ENCODE measurements around the gene UNG.

The UNG gene

DNA sequence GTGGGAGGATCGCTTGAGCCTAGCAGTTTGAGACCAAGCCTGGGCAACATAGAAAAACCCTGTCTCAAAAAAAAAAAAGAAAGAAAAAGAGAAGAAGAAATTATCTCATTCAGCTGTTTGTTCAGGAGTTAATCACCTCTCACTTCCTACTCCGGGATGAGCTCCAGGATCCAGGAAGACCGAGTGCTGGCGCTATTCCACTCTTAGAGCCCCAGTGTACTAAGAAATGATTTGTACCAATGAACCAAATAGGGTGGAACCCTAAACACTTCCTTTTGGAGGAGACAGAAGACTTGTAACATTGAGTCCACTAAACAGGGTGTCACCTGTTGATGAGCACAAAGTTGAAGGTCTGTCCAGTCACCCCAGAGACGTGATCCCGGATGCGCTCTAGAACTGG is 7.7 kb upstream of the UNG start:
- no peak for DNase-seq (ENCODE audit: low read depth)

DNA sequence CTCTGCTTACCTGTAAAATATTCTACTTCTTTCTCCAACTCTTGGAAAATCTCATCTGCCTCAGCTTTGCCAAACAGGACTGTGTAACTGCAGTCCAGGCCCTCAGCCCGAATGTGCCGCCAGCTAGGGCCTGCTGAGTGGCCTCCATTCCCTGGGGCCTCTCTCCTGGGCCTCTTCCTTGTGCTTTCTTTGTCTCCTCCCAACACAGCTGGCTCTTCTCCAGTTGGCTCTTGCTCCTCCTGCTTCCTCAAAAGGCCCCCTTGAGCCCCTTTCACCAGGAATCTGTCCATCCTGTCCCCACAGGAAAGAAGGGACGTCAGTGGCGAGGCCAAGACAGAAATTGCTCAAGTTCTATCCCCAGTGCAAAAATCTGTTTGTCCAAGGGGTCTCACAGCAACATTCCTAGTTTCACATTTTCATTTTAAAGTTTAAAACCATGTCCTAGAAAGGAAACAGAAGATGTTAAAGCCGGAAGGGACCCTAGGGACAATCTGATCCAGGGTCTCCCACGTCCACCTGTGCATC is 4.8 kb upstream of the UNG start:
- no peak for DNase-seq (ENCODE audit: low read depth)

DNA sequence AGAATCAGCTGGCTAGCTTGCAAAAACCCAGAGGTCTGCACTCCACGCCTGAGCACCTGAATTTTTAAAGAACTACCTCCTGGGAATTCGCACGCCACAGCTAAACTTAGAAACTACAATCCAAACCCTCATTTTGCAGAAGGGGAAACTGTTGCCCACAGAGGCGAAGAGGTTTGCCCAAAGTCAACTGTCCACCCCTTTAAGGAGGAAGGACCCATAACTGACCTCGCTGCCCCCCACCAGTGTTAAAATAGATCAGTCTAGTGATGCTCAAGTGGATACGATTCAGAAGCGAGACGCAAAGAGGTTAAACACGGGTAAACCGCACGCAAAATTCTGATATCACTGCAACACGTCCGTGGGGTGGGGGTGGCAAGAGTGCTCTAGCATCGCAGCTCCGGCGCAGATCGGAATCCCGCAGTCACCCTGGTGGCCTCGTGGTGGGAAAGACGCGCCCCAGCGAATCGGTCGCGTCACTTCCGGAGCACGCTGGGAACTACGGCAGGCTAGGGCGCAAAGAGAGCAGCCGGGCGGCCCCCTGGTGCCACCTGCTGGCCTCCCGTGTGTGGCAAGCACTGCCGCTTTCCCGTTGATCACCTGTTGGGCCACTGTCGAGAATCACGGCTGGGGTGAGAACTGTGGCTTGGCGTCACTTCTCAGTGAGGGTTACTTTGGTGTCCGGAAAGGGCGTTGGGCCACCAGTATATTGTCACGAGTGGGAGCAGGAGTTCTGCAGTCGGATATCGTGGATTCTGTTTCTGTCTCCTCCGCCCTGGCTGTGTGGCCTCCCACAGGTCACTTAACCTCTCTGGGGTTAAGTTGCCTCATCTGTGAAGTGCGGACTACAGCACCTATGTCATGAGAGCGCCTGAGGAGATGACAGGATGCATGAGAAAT is 4.1 kb upstream of the UNG start, which contains the start of gene ALKBH2:
TSS of gene ALKBH2 (minus strand) at position 451 of the 897 bp plus-strand sequence. CDS start 686 bp downstream, outside the sequence.
- DNase-seq (ENCODE audit: low read depth) = peak; percentile 92

DNA sequence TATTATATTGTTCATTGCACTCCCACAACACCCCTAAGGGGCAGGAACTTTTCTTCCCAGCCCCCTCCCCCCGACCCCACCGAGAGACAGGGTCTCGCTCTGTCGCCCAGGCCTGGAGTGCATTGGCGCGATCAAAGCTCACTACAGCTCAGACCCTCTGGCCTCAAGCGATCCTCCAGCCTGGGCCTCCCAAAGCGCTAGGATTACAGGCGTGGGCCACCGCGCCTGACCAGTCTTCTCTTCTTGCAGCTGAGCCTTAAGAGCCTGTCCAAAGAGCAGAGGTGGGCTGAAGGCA is 310 bp upstream of the UNG start:
- no peak for DNase-seq (ENCODE audit: low read depth)

DNA sequence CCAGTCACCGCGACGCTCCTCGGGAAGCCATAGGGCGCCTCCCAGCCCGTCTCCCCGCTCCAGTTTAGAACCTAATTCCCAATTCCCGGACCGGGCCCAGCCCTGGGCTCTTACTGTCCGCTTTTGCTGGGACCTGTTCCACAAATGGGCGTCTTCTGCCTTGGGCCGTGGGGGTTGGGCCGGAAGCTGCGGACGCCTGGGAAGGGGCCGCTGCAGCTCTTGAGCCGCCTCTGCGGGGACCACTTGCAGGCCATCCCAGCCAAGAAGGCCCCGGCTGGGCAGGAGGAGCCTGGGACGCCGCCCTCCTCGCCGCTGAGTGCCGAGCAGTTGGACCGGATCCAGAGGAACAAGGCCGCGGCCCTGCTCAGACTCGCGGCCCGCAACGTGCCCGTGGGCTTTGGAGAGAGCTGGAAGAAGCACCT is 797 bp downstream of the UNG start:
- DNase-seq (ENCODE audit: low read depth) = peak; percentile 63

DNA sequence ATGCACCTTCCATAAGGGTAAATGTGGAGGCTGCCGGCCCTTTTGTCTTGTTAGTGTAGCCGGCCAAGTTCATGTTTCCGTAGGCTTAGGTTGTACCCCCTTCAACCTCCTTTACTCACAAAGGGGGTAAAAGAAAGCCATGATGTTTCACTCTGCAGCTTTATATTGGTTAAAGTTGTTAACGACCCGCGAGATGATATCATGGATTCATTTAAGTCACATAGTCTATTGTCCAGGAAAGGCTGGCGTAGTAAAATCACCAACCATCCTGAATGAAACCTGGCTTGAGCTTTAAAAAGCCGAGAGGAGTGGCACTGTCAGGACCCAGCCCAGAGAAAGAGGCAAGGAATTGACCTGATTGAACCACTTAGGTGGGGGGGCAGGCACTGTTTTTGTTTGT is 1.3 kb downstream of the UNG start:
- no peak for DNase-seq (ENCODE audit: low read depth)

DNA sequence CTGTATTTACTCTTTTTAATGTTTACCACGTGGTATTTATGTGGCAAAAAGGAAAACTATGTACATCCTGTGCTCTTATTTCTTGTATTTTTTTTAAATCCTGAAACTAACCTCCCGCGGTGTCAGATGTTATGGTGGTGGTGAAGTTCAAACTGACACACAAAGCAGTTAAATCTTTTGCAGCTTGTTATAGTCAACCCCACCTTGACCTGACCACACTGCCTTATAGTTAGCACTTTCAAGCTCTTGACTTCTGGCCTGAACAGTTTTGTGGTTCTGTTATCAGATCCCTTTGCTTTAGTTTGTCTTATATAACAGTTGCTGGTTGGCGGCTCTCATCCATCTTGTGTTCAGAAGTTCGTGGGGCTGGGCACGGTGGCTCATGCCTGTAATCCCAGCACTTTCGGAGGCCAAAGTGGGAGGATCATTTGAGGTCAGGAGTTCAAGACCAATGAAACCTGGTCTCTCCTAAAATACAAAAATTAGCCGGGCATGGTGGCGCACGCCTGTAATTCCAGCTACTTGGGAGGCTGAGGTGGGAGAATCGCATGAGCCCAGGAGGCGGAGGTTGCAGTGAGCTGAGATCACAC is 2.1 kb downstream of the UNG start:
- no peak for DNase-seq (ENCODE audit: low read depth)

DNA sequence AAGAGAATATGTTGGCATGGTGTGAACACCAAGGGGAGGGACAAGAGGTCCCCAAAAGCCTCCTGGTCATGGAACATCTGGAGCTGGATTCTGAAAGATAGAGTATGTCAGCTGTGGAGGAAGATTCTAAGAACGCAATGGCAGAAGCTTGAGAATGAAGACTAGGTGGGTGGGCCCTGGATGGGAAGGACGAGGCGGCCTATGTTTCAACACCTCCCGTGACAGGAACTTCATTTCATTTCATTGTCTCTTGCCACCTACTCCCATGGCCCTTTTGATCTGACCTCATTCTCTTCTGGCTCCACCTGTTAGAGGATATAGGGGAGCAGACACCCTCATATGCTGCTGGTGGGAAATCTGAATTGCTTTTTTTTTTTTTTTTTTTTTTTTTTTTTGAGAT is 3.3 kb downstream of the UNG start:
- DNase-seq (ENCODE audit: low read depth) = no peak

DNA sequence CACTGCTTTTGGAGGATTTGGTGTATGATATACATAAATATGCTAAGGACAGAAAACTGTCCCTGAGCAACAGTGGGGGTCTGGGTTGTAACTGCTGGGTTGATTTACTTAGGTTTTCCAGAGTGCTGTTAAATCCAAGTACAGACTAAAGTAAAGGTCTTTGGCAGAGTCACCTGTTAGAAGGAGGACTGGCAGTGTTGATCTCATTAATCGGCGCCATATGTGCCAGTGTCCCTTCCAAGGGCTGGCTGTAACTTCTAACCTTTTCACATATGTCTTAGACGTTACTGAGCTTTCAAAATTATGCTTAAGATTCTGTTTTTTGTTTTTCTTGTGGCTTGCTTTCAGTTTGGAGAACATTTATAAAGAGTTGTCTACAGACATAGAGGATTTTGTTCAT is 5.1 kb downstream of the UNG start:
- no peak for DNase-seq (ENCODE audit: low read depth)

DNA sequence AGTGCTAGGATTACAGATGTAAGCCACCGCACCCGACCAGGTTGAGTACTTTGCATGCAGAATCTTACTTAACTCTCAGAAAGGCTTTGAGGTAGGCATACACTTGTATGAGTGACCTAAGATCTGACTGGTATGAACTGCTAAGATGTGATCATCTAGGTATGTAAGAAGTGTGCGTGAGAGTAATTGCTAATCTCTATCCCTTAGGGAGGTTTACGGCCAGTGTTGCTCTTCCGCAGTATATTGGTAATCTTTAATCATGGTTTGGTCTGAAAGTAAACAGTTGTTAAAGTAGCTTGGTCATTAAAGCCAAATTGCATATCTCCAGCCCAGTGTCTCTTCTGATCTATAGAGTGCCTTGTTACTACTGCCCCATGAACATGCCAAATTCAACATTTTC is 7.8 kb downstream of the UNG start:
- no peak for DNase-seq (ENCODE audit: low read depth)

DNA sequence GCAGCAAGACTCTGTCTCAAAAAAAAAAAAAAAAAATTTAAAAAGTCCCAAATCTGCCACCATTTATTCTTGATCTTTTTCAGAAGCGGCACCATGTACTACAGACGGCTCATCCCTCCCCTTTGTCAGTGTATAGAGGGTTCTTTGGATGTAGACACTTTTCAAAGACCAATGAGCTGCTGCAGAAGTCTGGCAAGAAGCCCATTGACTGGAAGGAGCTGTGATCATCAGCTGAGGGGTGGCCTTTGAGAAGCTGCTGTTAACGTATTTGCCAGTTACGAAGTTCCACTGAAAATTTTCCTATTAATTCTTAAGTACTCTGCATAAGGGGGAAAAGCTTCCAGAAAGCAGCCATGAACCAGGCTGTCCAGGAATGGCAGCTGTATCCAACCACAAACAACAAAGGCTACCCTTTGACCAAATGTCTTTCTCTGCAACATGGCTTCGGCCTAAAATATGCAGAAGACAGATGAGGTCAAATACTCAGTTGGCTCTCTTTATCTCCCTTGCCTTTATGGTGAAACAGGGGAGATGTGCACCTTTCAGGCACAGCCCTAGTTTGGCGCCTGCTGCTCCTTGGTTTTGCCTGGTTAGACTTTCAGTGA is 12.5 kb downstream of the UNG start:
- DNase-seq (ENCODE audit: low read depth) = no peak

DNA sequence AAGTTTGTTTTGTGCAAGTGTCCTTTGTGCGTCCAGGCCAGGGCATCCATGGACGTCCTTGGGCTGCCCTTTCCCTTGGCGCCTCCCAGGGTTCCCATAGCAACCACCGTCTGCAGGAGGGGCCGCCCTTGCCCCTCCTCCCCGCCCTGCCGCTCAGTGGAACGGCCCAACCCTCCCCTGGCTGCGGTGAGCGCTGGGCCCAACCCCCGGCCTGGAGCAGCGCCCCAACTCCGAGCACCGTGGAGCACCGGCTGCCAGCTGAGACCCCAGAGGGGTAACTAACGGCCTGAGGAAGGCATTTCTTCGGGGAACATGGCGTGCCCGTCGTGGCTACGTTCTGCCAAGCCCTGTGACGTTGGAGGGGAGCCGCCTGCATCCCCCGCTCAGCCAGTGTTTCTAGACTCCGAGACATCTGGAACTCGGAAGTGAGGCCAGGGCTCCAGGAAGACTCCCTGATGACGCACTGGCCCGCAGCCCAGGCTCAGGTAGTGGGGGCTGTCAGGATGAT is 13.6 kb downstream of the UNG start:
- DNase-seq (ENCODE audit: low read depth) = peak; percentile 88

DNA sequence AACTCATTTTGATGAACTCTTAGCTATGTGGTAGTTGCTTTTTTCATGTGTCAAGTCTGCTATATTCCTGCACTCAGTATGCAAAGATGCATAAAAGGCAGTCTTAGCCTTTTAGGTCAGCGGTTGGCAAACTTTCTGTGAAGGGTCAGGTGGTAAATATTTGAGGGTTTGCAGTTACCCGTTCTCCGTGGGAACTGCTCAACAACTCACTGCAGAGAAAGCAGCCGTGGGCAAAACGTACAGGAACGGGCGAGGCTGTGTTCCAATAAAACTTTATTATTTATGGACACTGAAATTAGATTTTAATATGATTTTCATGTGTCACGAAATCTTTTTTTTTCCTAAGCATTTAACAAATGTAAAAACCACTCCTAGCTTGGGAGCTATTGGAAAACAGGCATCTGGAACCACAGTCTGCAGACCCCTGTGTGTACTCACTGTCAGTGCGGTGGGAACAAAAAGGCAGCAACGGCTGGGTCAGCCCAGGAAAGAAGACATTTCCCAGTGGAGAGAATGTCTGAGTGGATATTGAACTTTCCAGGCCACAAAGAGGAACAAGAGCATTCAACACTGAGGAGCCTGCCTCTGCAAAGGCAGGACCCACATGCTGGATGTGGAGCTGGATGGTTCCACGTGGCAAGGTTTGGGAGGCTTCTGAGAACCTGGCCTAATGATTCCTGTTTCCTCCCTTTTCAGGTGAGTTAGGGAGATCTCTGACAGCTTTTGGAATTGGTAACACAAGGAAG is 15.5 kb downstream of the UNG start:
- DNase-seq (ENCODE audit: low read depth) = no peak

DNA sequence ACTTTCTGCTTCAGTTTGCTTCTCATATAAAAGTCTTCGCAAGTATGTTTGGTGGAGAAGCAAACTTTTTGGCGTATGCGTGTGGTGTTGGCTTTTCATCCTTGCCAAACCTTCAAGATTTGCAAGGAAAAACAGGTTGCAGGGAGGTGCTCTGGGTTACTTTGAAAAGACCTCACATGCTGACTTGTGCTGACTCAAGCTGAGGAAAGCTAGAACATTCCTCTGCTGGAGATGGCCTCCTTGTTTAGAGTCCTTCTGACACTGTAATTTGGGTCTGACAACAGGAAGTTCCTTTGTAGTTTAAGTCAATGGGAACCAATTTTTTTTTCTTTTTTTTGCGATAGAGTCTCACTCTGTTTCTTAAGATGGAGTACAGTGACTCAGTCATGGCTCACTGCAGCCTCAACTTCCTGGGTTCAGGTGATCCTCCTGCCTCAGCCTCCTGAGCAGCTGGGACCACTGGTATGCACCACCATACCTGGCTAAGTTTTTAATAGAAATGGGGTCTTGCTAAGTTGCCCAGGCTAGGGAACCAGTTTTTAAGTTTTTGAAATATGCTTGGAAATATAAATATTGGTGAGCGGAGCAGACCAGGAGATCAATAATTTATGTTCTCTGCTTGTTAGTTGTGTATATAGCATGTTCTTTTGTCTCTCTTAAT is 16.4 kb downstream of the UNG start:
- DNase-seq (ENCODE audit: low read depth) = no peak

DNA sequence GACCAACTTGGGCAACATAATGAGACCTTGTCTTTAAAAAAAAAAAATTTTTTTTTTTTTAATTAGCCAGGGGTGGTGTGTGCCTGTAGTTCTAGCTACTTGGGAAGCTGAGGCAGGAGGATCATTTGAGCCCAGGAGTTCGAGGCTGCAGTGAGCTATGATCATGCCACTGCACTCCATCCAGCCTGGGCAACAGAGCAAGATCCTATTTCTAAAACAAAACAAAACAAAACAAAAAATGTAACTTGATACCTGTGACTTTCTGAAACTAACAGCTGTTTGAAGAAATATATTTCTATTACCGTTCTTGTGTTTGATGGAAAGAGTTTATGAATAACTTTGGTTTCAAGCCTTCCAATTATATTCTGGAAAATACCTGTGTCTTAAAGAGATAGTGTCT is 17.2 kb downstream of the UNG start:
- no peak for DNase-seq (ENCODE audit: low read depth)

DNA sequence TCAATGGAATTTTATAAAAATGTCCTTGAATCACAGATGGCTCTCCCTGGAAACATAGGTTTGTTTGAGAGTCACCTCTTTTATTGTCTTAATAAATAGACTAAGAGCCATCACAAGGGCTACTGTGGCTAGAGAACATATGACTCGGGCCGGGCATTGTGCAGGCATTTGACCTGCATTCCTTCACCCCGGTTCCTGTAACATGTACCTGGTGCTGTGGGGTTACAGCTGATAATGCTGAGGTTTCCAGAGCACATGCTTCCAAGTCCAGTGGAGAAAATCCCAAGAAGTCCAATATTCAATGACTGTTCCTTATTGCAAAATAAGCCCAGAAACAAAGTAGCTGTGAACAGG is 18.0 kb downstream of the UNG start:
- no peak for DNase-seq (ENCODE audit: low read depth)

DNA sequence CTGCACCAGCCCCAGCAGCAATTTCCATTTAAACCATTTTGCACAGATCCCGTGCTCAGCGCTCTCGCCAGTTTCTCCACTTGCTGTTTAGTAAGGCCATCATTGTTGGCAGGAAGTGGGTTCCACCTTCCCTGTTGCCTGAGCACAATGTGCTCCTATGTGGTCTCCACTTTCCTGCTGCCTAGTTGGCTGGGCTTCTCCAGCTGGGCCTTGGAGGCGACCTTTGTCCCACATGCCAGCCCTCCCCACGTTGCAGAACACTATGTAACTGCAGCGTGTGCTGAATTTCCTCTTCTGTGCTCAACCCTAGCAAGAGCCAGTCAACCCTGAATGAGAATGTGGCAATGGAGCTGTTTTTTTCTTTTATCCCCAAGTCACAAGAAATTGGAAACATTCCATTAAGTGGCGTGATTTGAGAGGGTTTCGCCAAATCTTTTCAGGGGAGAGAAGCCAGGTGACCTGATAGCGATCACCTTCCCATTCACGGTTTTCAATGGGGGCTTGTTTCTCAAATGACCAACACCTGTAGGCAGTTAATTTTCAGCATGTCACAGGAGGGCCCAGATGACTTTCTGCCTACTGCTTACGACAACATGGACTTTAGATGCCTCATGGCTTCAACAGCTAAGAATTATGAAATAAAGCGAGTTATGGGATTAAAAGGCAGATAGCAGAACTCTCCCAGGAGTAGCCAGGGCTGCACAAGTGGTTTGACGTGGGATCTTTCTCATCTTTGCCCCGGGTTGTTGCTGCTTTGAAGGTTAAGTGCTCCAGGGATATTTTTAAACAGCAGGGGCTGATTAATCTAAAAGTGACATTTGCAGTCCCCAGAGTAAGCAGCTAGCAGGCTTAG is 18.6 kb downstream of the UNG start, which contains the start of gene ACACB:
TSS of gene ACACB (plus strand) at position 830 of the 853 bp plus-strand sequence. CDS start 22,819 bp downstream, outside the sequence.
- no peak for DNase-seq (ENCODE audit: low read depth)

DNA sequence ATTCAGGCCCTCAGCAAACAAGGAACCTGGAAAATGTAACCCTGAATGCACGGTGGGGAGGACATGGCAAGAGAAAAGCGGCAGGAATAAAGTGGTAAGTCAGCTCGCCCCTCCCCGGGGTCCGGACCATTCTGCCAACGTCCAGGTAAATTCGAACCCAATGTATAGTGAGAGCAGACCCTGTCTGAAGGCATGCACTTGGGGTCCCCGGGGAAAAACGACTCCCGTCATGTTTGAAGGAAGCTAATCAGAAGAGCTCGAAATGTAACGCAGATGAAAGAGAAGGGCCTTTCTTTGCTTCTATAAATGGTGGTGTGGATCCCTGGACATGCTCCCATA is 19.2 kb downstream of the UNG start:
- no peak for DNase-seq (ENCODE audit: low read depth)

DNA sequence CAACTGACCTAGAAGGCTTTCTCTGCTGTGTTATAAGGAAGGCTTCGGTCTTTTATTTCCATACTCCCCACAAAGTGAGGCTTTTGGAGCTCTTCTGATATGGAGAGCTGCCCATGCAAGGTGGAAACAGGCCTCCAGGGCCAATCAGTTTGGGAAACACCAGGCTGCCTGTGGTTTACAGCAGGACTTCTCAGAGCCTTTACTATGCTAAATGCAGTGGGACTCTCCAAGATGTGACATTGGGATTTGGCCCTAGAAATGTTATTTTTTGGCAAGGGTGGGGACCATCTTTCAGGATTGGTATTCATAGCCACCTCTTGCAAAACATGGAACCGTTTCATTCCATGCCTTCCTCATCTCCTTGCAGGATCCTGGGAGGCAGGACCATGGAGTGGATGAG is 22.7 kb downstream of the UNG start:
- no peak for DNase-seq (ENCODE audit: low read depth)

DNA sequence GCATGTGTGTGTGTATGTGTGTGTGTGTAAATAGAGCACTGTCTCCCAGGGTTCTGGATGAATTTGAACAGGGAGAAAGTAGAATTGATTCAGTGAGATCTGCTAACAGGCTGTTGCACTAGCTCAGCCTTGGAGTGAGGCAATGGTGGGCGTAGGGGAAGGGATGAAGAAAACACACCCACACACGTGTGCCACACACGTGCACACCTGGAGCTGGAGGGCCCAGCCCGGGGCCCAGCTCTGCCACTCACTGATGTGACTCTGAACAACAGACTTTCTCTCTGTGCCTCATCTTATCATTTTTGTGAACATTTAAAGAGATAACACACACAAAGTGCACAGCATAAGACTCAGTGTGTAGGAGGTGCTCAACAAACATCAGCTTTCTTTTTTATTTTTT is 23.2 kb downstream of the UNG start:
- DNase-seq (ENCODE audit: low read depth) = no peak

DNA sequence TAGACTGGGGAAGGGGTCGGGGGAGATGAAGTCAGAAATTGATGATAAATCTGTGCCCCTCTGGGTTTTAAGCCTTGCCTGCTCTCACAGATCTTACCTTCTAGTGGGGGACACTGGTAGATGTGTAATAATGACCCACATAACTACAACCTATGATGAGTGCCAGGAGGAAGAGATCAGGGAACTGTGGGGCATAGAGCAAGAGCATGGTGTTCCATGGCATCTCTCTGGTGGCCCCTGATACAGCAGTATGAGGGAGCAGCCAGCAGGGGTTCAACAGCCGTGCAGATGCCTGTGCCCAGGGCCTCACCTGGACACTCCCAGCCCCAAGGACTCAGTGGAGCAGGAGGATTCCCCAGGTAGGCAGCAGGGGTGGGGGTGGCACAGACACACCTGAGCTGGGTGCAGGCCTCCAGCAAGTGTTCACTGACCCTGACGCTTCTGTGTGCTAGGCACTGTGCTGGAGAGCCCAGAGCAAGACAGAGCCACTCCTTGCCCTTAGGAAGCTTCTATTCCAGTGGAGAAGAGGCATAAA is 24.0 kb downstream of the UNG start:
- DNase-seq (ENCODE audit: low read depth) = no peak
